Measurements from ENCODE around the gene SH3BP2. TPM values are rescaled to one million over a fixed set of nuclear protein-coding genes. Genes with fewer than 3 reads are reported as not detected.

The SH3BP2 gene
- total and polyA plus RNA-seq, 2 donors from 2014 or later = 27.3 to 128 TPM

GRCh38 chr4:2816401-2816954 is 23.6 kb downstream of the SH3BP2 start:
- no peak for TF ChIP-seq CTCF (IDR thresholded peaks at IDR 0.05; ENCODE audit: borderline replicate concordance, extremely low read depth, insufficient read depth)
- intact Hi-C loops (cut with DNase I) = no loop called here
- peaks cover 0 to 4% (median 3%) of the 10 kb centered on the region in 3 donors for H3K36me3 ChIP-seq (ENCODE audit: control insufficient read depth in 2 of 3, insufficient read depth in 3 of 3, low read length in 3 of 3)
- H3K4me3 ChIP-seq (ENCODE audit: low read length in 3 of 3) = no peak overlapping the region
- FAIRE-seq (no peak), DNase-seq (no peak)
- H3K27ac ChIP-seq (ENCODE audit: low read depth in 2 of 2, low read length in 2 of 2) = no peak overlapping the region
- no peak overlapping the region for H3K9ac ChIP-seq (ENCODE audit: low read length in 3 of 3)
- H3K4me1 ChIP-seq (ENCODE audit: control insufficient read depth in 2 of 3, insufficient read depth in 2 of 3, low read depth in 1 of 3, low read length in 3 of 3) = peaks cover 0 to 15% (median 4%) of the 10 kb centered on the region in 3 donors
- H3K27me3 ChIP-seq (ENCODE audit: control insufficient read depth, insufficient read depth, low read length) = no peaks in the 10 kb centered on the region
- no peaks in the 10 kb centered on the region for H3K9me3 ChIP-seq (ENCODE audit: control insufficient read depth in 2 of 3, insufficient read depth in 1 of 3, low read length in 3 of 3)

GRCh38 chr4:2817137-2817536 is 24.3 kb downstream of the SH3BP2 start:
- Histone ChIP-seq H3K9me3 (ENCODE audit: control insufficient read depth in 2 of 3, insufficient read depth in 1 of 3, low read length in 3 of 3) (no peaks in the 10 kb centered on the region), H3K36me3 (ENCODE audit: control insufficient read depth in 2 of 3, insufficient read depth in 3 of 3, low read length in 3 of 3) (peaks cover 0 to 4% (median 3%) of the 10 kb centered on the region in 3 donors), H3K4me1 (ENCODE audit: control insufficient read depth in 2 of 3, insufficient read depth in 2 of 3, low read depth in 1 of 3, low read length in 3 of 3) (peaks cover 0 to 8% (median 0%) of the 10 kb centered on the region in 3 donors), H3K9ac (ENCODE audit: low read length in 3 of 3) (no peak overlapping the region), H3K27ac (ENCODE audit: low read depth in 2 of 2, low read length in 2 of 2) (no peak overlapping the region), H3K4me3 (ENCODE audit: low read length in 3 of 3) (no peak overlapping the region), H3K27me3 (ENCODE audit: control insufficient read depth, insufficient read depth, low read length) (no peaks in the 10 kb centered on the region)
- TF ChIP-seq CTCF (IDR thresholded peaks at IDR 0.05; ENCODE audit: borderline replicate concordance, extremely low read depth, insufficient read depth) = no peak
- intact Hi-C loops (cut with DNase I) = no loop called here
- no peak for FAIRE-seq
- DNase-seq = peak in 1 of 5 donors; percentile 52

- DNase-seq (peak; percentile 53 to 86 (median 77)), FAIRE-seq (no peak)
- Histone ChIP-seq H3K27ac (ENCODE audit: low read depth in 2 of 2, low read length in 2 of 2) (no peak overlapping the region), H3K9ac (ENCODE audit: low read length in 3 of 3) (peak overlapping the region in 1 of 3 donors; percentile 32), H3K27me3 (ENCODE audit: control insufficient read depth, insufficient read depth, low read length) (no peaks in the 10 kb centered on the region), H3K9me3 (ENCODE audit: control insufficient read depth in 2 of 3, insufficient read depth in 1 of 3, low read length in 3 of 3) (no peaks in the 10 kb centered on the region), H3K4me3 (ENCODE audit: low read length in 3 of 3) (peak overlapping the region in 2 of 3 donors; percentile 3 to 24), H3K36me3 (ENCODE audit: control insufficient read depth in 2 of 3, insufficient read depth in 3 of 3, low read length in 3 of 3) (peaks cover 0 to 7% (median 3%) of the 10 kb centered on the region in 3 donors), H3K4me1 (ENCODE audit: control insufficient read depth in 2 of 3, insufficient read depth in 2 of 3, low read depth in 1 of 3, low read length in 3 of 3) (peaks cover 0 to 8% (median 0%) of the 10 kb centered on the region in 3 donors)
- TF ChIP-seq CTCF (IDR thresholded peaks at IDR 0.05; ENCODE audit: borderline replicate concordance, extremely low read depth, insufficient read depth) = no peak
- intact Hi-C loops (cut with DNase I) = no loop called here
Observed at GRCh38 chr4:2817701-2818350, 24.9 kb downstream of the SH3BP2 start.

Data from kidney (tissue), 14 donors.